K562 (cell line): ENCODE measurements around the gene LATS1. TPM values are rescaled to one million over a fixed set of nuclear protein-coding genes. Genes with fewer than 3 reads are reported as not detected.

Source experiments
- ARID1B ChIP-seq: fragments of 450-650 bp; IDR thresholded peaks from 2 replicates; pipeline ENCODE4 v1.6.1; 2016; ENCODE audit warnings: antibody characterized with exemption, mild to moderate bottlenecking, inconsistent platforms
- CGGBP1 ChIP-seq: fragments of 250-450 bp; sonication (Bioruptor Pico); IDR thresholded peaks from 2 replicates; pipeline ENCODE4 v1.9.0; 2021; ENCODE audit warnings: mild to moderate bottlenecking
- E2F3 ChIP-seq: fragments of 250-450 bp; sonication (Bioruptor Pico); IDR thresholded peaks from 2 replicates; pipeline ENCODE4 v1.4.0; 2020; ENCODE audit warnings: mild to moderate bottlenecking
- ELK1 ChIP-seq: sonication (generic); formaldehyde crosslinking; IDR thresholded peaks from 2 replicates; pipeline ENCODE4 v1.8.1; 2022; ENCODE audit warnings: missing genetic modification reagents
- EP400 ChIP-seq: fragments of 450-650 bp; IDR thresholded peaks from 2 replicates; pipeline ENCODE4 v1.6.1; 2017; ENCODE audit warnings: antibody characterized with exemption, mild to moderate bottlenecking, moderate library complexity
- FOXM1 ChIP-seq, 2 experiments: fragments of 450-650 bp in 1 of 2; sonication (generic) in 1 of 2; formaldehyde crosslinking in 1 of 2; IDR thresholded peaks; 2 replicates each; pipeline versions ENCODE4 v1.6.1 to v1.9.0; 2017 to 2022; ENCODE audit warnings: low read depth in 2 of 2, mild to moderate bottlenecking in 2 of 2, missing genetic modification reagents in 1 of 2, moderate library complexity in 1 of 2
- JUND ChIP-seq, 2 experiments: IDR thresholded peaks; 2 replicates in 1 of 2; 3 replicates in 1 of 2; pipeline ENCODE4 v1.6.1; 2011; ENCODE audit warnings: borderline replicate concordance in 2 of 2, low read depth in 2 of 2, low read length in 2 of 2, improper control_type of control experiment in 1 of 2, missing biosample characterization in 1 of 2, missing genetic modification characterization in 1 of 2, missing genetic modification reagents in 1 of 2
- MTA1 ChIP-seq: fragments of 450-650 bp; IDR thresholded peaks from 2 replicates; pipeline ENCODE4 v1.6.1; 2017; ENCODE audit warnings: borderline replicate concordance
- NELFE ChIP-seq: IDR thresholded peaks from 2 replicates; pipeline ENCODE4 v1.6.1; 2011; ENCODE audit warnings: mild to moderate bottlenecking; ENCODE audit not compliant: insufficient read depth, insufficient read length
- NR2C2 ChIP-seq, 2 experiments: fragments of 200-800 bp in 1 of 2; sonication (Bioruptor generic) in 1 of 2; sonication (generic) in 1 of 2; formaldehyde crosslinking in 1 of 2; IDR thresholded peaks; 2 replicates each; pipeline versions ENCODE4 v1.6.1 to v1.8.0; 2016 to 2022; ENCODE audit warnings: mild to moderate bottlenecking in 1 of 2, missing compliant biosample characterization in 1 of 2, missing genetic modification characterization in 1 of 2, missing genetic modification reagents in 1 of 2
- POU5F1 ChIP-seq: fragments of 150-350 bp; IDR thresholded peaks from 2 replicates; pipeline ENCODE4 v1.6.1; 2014; ENCODE audit warnings: borderline replicate concordance, low read length, low read depth, mild to moderate bottlenecking; ENCODE audit not compliant: partially characterized antibody
- SAFB ChIP-seq: fragments of 200-400 bp; formaldehyde crosslinking; IDR thresholded peaks from 2 replicates; pipeline ENCODE4 v1.6.1; 2017; ENCODE audit warnings: low read depth, low read length, borderline replicate concordance
- TBL1XR1 ChIP-seq, 2 experiments: IDR thresholded peaks; 2 replicates each; pipeline ENCODE4 v1.6.1; 2012; ENCODE audit warnings: improper control_type of control experiment in 2 of 2, low read length in 2 of 2, mild to moderate bottlenecking in 1 of 2
- ZBTB8A ChIP-seq: fragments of 450-650 bp; IDR thresholded peaks from 2 replicates; pipeline ENCODE4 v1.6.1; 2018; ENCODE audit warnings: mild to moderate bottlenecking, moderate library complexity; ENCODE audit not compliant: partially characterized antibody
- ZNF124 ChIP-seq: sonication (generic); formaldehyde crosslinking; IDR thresholded peaks from 2 replicates; pipeline ENCODE4 v1.8.1; 2022; ENCODE audit warnings: missing genetic modification reagents
- ZNF668 ChIP-seq: fragments of 250-450 bp; sonication (Bioruptor Pico); IDR thresholded peaks from 2 replicates; pipeline ENCODE4 v1.8.0; 2022; ENCODE audit warnings: mild to moderate bottlenecking, inconsistent platforms
- polyA plus RNA-seq, 8 experiments: library from polyadenylated mRNA; depleted of rRNA in 4 of 8; stranded (reverse) in 5 of 8; unstranded in 3 of 8; fragments of >200 nt; fragmentation: Nextera tagmentation in 2 of 8; fragmentation: Illumina TruSeq in 1 of 8; extraction: Ambion mirVana in 2 of 8; extraction: Trizol in 1 of 8; gene quantifications; 2 replicates each; pipeline versions ENCODE4 v1.2.1 to v1.2.3, GENCODE V29; 2011 to 2014; ENCODE audit warnings: inconsistent platforms in 1 of 8, missing spikeins in 1 of 8
- total RNA-seq, 7 experiments: library from RNA; depleted of rRNA in 6 of 7; stranded (reverse); fragments of >200 nt in 6 of 7; fragmentation: Illumina TruSeq in 2 of 7; extraction: Trizol in 2 of 7; gene quantifications; 2 replicates each; pipeline versions ENCODE4 v1.2.1 to v1.2.3, GENCODE V29; 2011 to 2021; ENCODE audit warnings: low replicate concordance in 1 of 7
- TF ChIP-seq, protein P1 (sequence below): sonication (generic); formaldehyde crosslinking; IDR thresholded peaks from 2 replicates; pipeline ENCODE4 v1.8.0; 2023; ENCODE audit warnings: missing genetic modification reagents, mild to moderate bottlenecking, borderline replicate concordance

LATS1 gene
- total and polyA plus RNA-seq, 9 of the 15 experiments (the other 6 are each of a cell fraction or from before 2014, with no cell fraction given) = 5.0 to 36.3 (median 18.4) TPM

GRCh38 chr6:149728499-149729234, 10.8 kb upstream of the LATS1 start (continued):
- TF ChIP-seq, protein P1, sequence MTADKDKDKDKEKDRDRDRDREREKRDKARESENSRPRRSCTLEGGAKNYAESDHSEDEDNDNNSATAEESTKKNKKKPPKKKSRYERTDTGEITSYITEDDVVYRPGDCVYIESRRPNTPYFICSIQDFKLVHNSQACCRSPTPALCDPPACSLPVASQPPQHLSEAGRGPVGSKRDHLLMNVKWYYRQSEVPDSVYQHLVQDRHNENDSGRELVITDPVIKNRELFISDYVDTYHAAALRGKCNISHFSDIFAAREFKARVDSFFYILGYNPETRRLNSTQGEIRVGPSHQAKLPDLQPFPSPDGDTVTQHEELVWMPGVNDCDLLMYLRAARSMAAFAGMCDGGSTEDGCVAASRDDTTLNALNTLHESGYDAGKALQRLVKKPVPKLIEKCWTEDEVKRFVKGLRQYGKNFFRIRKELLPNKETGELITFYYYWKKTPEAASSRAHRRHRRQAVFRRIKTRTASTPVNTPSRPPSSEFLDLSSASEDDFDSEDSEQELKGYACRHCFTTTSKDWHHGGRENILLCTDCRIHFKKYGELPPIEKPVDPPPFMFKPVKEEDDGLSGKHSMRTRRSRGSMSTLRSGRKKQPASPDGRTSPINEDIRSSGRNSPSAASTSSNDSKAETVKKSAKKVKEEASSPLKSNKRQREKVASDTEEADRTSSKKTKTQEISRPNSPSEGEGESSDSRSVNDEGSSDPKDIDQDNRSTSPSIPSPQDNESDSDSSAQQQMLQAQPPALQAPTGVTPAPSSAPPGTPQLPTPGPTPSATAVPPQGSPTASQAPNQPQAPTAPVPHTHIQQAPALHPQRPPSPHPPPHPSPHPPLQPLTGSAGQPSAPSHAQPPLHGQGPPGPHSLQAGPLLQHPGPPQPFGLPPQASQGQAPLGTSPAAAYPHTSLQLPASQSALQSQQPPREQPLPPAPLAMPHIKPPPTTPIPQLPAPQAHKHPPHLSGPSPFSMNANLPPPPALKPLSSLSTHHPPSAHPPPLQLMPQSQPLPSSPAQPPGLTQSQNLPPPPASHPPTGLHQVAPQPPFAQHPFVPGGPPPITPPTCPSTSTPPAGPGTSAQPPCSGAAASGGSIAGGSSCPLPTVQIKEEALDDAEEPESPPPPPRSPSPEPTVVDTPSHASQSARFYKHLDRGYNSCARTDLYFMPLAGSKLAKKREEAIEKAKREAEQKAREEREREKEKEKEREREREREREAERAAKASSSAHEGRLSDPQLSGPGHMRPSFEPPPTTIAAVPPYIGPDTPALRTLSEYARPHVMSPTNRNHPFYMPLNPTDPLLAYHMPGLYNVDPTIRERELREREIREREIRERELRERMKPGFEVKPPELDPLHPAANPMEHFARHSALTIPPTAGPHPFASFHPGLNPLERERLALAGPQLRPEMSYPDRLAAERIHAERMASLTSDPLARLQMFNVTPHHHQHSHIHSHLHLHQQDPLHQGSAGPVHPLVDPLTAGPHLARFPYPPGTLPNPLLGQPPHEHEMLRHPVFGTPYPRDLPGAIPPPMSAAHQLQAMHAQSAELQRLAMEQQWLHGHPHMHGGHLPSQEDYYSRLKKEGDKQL (CRISPR knock-in tag) = no peak
- TF ChIP-seq JUND (IDR thresholded peaks at IDR 0.05; ENCODE audit: borderline replicate concordance, low read depth, low read length) (peak; percentile 82), JUND (tag; IDR thresholded peaks at IDR 0.05; ENCODE audit: borderline replicate concordance, low read depth, low read length) (peak; percentile 81; the same call in 1 of the 3 replicates), SAFB (no peak), NR2C2 (CRISPR knock-in tag; IDR thresholded peaks at IDR 0.05) (no peak), NR2C2 (tag; IDR thresholded peaks at IDR 0.05) (no peak), EP400 (peak; percentile 65), TBL1XR1 (IDR thresholded peaks at IDR 0.05; ENCODE audit: low read length in 2 of 2) (peak; percentile 53 to 87; a peak in 3 of 4 replicates), ELK1 (CRISPR knock-in tag) (no peak), ZBTB8A (no peak), CGGBP1 (no peak), E2F3 (CRISPR knock-in tag) (0 out of 2 replicates have a peak, but pooled peaks have one; percentile 76), ZNF124 (CRISPR knock-in tag) (no peak), FOXM1 (IDR thresholded peaks at IDR 0.05; ENCODE audit: low read depth) (peak; percentile 86), FOXM1 (CRISPR knock-in tag; IDR thresholded peaks at IDR 0.05; ENCODE audit: low read depth) (no peak), MTA1 (peak; percentile 93; the same call in 1 of the 2 replicates), ARID1B (peak; percentile 98), POU5F1 (no peak), NELFE (no peak), ZNF668 (CRISPR knock-in tag) (peak; percentile 29; the same call in 1 of the 2 replicates)
